AG04450 (cell line): ENCODE data around the gene HLA-DQB2. TPM values are rescaled to one million over a fixed set of nuclear protein-coding genes. Genes with fewer than 3 reads are reported as not detected.

Experiments
- CTCF ChIA-PET: fragments of 300-600, 350-600 bp; formaldehyde crosslinking; extraction: SDS; loops from one replicate; lab custom pipeline; 2022; ENCODE audit warnings: antibody characterized with exemption, inconsistent platforms; lab: Charles Lee
- POLR2A ChIA-PET: fragments of 350-600 bp; formaldehyde crosslinking; extraction: SDS; loops from one replicate; lab custom pipeline; 2021; ENCODE audit warnings: antibody characterized with exemption, inconsistent platforms; lab: Yijun Ruan, JAX
- DNase-seq: peaks from one replicate; pipeline ENCODE4 v3.0.0-alpha.2; 2011; ENCODE audit warnings: low read depth, low spot score
- H3K27ac ChIP-seq: one replicate; pipeline ENCODE4 v1.5.1; 2012; ENCODE audit warnings: low read depth, low read length, control low read depth
- H3K27me3 ChIP-seq: one replicate; pipeline ENCODE4 v1.6.0; 2012; ENCODE audit warnings: low read length; ENCODE audit not compliant: control insufficient read depth, insufficient read depth
- H3K4me3 ChIP-seq: 2 replicates; pipeline ENCODE4 v1.5.1; 2011; ENCODE audit warnings: mild to moderate bottlenecking, low read depth, low read length, control low read depth
- H3K9me3 ChIP-seq: 2 replicates; pipeline ENCODE4 v1.5.1; 2012; ENCODE audit warnings: low read length; ENCODE audit not compliant: control insufficient read depth, insufficient read depth
- polyA plus RNA-seq: library from polyadenylated mRNA; depleted of rRNA; stranded (reverse); fragments of >200 nt; gene quantifications from 2 replicates; pipeline ENCODE4 v1.2.3, GENCODE V29; 2011; rRNA removed
- small RNA-seq: library from RNA; depleted of rRNA; stranded (forward); fragments of <200 nt; gene quantifications from one replicate; pipeline ENCODE3, GENCODE V24; 2012; ENCODE audit warnings: low read depth; ENCODE audit not compliant: insufficient read length
- TF ChIP-seq, protein P1 (sequence below): IDR thresholded peaks from 2 replicates; pipeline ENCODE4 v1.5.1; 2011; ENCODE audit warnings: low read depth, low read length, control low read depth, inconsistent platforms

Gene HLA-DQB2
- polyA plus RNA-seq, 1 experiment, result not detected

DNA sequence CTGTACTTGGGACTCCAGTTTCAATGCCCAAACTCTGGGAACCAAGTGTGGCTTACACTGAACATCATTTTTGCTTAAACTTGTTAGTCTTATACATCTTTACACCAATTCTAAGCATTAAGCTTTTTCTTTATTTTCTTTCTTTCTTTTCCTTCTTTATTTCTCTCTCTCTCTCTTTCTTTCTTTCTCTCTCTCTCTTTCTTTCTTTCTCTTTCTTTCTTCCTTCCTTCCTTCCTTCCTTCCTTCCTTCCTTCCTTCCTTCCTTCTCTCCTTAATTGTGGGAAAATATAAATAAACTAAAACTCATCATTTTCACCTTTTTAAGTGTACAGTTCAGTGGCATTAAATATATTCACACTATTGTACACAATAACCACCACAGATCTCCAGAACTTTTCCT, 53.7 kb downstream of the HLA-DQB2 start:
- no peaks in the 10 kb centered on the region for H3K9me3 ChIP-seq
- no peaks in the 10 kb centered on the region for H3K27me3 ChIP-seq
- no peak overlapping the region for H3K27ac ChIP-seq
- ChIA-PET CTCF (no interaction called here), POLR2A (no interaction called here)
- DNase-seq, result no peak
- TF ChIP-seq, protein P1, sequence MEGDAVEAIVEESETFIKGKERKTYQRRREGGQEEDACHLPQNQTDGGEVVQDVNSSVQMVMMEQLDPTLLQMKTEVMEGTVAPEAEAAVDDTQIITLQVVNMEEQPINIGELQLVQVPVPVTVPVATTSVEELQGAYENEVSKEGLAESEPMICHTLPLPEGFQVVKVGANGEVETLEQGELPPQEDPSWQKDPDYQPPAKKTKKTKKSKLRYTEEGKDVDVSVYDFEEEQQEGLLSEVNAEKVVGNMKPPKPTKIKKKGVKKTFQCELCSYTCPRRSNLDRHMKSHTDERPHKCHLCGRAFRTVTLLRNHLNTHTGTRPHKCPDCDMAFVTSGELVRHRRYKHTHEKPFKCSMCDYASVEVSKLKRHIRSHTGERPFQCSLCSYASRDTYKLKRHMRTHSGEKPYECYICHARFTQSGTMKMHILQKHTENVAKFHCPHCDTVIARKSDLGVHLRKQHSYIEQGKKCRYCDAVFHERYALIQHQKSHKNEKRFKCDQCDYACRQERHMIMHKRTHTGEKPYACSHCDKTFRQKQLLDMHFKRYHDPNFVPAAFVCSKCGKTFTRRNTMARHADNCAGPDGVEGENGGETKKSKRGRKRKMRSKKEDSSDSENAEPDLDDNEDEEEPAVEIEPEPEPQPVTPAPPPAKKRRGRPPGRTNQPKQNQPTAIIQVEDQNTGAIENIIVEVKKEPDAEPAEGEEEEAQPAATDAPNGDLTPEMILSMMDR, result no peak
- no peak overlapping the region for H3K4me3 ChIP-seq

Small RNA genes lying within 50 kb of the gene (small RNA-seq; reads per million reads assigned to genes)
- gene MIR3135B, result not detected

Other genes starting within 250 kb of the HLA-DQB2 start
- gene HLA-DRB5, start 233.2 kb downstream of the HLA-DQB2 start, polyA plus RNA-seq, result not detected in 2 replicates
- gene HLA-DRB1, start 173.7 kb downstream of the HLA-DQB2 start, polyA plus RNA-seq, result not detected in 2 replicates
- not detected in 2 replicates for gene HLA-DQA1, start 126.1 kb downstream of the HLA-DQB2 start, polyA plus RNA-seq
- not detected in 2 replicates for gene HLA-DQB1, start 96.9 kb downstream of the HLA-DQB2 start, polyA plus RNA-seq
- not detected in 2 replicates for gene HLA-DQA2, start 22.1 kb downstream of the HLA-DQB2 start, polyA plus RNA-seq
- not detected in 2 replicates for gene HLA-DOB, start 53.5 kb upstream of the HLA-DQB2 start, polyA plus RNA-seq
- gene TAP2, start 75.2 kb upstream of the HLA-DQB2 start, polyA plus RNA-seq, result 15.3 and 15.4 TPM in 2 replicates
- gene PSMB8, start 80.5 kb upstream of the HLA-DQB2 start, polyA plus RNA-seq, result 62.0 and 70.0 TPM in 2 replicates
- gene TAP1, start 90.2 kb upstream of the HLA-DQB2 start, polyA plus RNA-seq, result 38.6 and 43.6 TPM in 2 replicates
- 34.8 and 38.4 TPM in 2 replicates for gene PSMB9, start 90.7 kb upstream of the HLA-DQB2 start, polyA plus RNA-seq
- gene HLA-DMB, start 177.5 kb upstream of the HLA-DQB2 start, polyA plus RNA-seq, result 0.07 and 0.12 TPM in 2 replicates
- 7.1 and 8.2 TPM in 2 replicates for gene HLA-DMA, start 189.6 kb upstream of the HLA-DQB2 start, polyA plus RNA-seq
- gene BRD2, start 205.1 kb upstream of the HLA-DQB2 start, polyA plus RNA-seq, result 110 and 138 TPM in 2 replicates
- gene HLA-DOA, start 246.1 kb upstream of the HLA-DQB2 start, polyA plus RNA-seq, result 0.02 TPM in 1 of 2 replicates, not detected in the other